ENCODE results near the gene UMODL1.

The UMODL1 gene

GRCh38 chr21:42071146-42071737, at the start of gene UMODL1:
TSS of gene UMODL1 (plus strand) at chr21:42071317. CDS start at chr21:42071317, 0 bp downstream.
- DNase-seq (ENCODE audit: low read depth in 2 of 3, low spot score in 2 of 3), result no peak

DNA sequence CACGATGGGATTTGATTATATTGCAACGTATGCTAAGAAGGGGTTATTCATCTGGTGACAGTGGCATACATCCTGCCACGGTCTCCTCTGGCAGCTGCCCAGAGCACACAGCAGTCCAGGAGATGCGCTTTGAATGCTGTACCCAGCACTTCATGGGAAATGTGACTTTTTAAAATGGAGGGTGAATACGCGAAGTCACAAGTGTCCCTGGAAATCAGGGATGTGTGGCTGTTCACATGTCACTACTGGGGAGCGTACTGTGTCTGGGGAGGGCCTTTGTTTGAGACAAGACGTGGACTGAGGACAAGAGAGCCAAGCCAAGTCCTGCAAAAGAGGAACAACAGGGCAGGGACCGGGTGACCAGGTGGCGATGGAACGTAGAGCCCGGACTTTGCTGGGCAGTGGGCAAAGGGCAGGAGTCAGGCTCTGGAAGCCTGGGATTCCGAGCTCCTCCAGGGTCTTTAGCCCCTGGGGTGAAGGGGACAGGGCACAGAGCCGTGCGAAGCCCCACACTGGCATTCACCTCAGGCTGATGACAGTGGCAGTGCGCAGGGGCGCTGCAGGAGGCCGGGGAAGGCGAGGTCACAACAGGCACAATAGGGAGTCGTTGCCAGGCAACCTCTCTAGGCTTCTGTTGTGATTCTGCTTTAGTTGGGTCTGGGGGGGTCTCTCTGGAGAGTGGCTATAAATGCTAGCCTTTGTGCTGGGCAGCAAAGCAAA, 49.6 kb upstream of the UMODL1 start:
- DNase-seq (ENCODE audit: low read depth in 2 of 3, low spot score in 2 of 3), result no peak

DNA sequence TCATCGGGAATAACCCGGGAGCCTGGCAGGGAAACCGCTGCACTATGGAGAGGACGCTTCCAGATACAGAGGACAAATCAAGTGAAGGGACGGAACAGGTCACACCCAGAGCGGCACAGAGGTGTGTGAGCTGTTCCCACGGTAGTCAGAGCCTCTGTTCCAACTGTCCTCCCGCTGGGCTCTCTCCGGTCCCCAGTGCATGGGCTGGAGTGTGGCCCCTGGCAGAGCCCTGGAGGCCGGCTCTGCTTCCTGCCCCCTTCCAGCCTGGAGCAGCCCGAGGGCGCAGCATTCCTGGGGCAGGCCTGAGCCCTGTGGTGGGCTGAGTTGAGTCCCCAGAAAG, 49.1 kb upstream of the UMODL1 start:
- no peak for DNase-seq (ENCODE audit: low read depth in 2 of 3, low spot score in 2 of 3)

DNA sequence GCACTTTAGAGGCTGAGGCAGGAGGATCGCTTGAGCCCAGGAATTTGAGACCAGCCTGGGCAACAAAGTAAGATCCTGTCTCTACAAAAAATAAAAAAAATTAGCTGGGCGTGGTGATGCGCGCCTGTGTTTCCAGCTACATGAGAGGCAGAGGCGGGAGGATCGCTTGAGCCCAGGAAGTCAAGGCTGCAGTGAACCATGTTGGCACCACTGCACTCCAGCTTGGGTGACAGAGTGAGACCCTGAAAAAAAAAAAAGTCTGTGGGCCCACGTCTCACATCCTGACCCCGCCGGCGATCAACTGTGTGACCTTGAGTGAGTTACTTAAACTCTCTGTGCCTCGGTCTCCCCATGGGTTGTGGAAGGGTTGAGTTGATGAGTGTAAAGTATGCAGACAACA, 48.2 kb upstream of the UMODL1 start:
- DNase-seq (ENCODE audit: low read depth in 2 of 3, low spot score in 2 of 3), result no peak

DNA sequence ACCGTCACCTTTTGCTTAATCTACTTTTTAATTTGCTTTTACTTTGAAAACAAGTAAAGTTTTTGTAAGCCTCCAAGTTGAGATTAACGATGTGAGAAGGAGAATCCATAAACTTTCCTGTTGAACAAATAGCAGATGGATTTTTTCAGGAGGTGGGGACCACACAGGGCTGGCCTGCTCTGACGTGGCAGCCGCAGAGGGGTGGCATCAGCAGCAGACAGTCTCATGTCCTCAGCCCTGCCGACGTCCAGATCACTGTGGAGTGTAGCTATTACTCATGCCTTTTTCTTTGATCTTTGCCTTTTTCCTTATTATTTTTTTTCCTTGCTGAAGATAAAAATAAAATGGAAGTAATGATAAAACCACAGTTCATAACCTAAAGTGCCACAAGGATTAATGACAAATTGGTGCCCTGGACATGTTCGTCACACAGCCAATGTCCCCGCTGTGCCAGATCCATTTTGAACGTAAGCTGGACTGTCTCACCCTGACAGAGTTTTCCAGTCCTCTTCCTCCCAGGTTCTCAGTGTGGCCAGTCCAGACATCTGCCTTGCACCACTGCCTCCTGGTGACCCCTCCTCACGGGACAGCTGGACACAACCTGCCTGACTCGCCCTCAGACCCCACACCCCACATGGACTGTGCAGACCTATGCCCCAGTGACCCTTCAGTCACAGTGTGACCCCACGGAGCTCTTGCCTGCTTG, 45.6 kb upstream of the UMODL1 start:
- no peak for DNase-seq (ENCODE audit: low read depth in 2 of 3, low spot score in 2 of 3)

DNA sequence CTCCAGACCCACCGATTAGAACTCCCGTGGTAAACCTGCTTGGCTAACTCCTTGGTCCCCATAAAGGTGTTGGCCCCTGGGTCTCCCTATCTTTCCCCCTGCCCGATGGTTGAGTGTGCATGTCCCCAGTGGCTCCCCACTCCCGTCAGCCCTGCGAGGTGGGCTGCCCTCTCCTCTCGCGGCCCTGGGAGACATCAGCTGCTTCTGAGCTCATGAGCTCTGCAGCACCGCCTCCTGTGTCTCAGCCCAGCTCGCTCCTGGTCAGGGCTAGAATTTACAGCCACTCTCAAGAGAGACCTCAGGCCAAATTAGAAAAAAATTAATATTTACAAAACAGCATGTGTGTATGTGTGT, 45.1 kb upstream of the UMODL1 start:
- DNase-seq (ENCODE audit: low read depth in 2 of 3, low spot score in 2 of 3), result no peak

DNA sequence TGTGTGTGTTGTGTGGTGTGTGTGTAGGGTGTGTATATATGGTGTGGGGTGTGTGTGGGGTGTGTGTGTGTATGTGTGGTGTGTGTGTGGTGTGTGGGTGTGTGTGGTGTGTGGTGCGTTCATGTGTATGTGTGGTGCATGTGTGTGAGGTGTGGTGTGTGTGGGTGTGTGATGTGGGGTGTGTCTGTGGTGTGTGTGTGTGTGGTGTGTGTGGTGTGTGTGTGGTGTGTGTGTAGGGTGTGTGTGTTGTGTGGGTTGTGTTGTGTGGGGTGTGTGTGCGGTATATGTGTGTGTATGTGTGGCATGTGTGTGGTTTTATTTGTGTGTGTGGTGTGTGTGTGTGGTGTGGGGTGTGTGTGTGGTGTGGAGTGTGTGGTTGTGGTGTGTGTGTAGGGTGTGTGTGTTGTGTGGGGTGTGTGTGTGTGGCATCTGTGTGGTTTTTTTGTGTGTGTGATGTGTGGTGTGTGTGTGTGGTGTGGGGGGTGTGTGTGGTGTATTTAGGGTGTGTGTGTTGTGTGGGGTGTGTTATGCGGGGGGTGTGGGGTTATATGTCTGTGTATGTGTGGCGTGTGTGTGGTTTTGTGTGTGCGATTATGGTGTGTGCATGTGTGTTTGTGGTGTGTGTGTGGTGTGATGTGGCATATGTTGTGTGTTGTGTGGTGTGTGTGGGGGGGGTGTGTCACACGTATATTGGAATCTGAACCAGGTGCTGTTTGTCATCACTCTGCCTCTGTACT, 43.9 kb upstream of the UMODL1 start:
- DNase-seq (ENCODE audit: low read depth in 2 of 3, low spot score in 2 of 3), result no peak

GRCh38 chr21:42027822-42028765, 43.0 kb upstream of the UMODL1 start:
- no peak for DNase-seq (ENCODE audit: low read depth in 2 of 3, low spot score in 2 of 3)

- no peak for DNase-seq (ENCODE audit: low read depth in 2 of 3, low spot score in 2 of 3)
These were observed 42.2 kb upstream of the UMODL1 start for GRCh38 chr21:42028766-42029425.

GRCh38 chr21:42030311-42030710, 40.8 kb upstream of the UMODL1 start:
- no peak for DNase-seq (ENCODE audit: low read depth in 2 of 3, low spot score in 2 of 3)

DNA sequence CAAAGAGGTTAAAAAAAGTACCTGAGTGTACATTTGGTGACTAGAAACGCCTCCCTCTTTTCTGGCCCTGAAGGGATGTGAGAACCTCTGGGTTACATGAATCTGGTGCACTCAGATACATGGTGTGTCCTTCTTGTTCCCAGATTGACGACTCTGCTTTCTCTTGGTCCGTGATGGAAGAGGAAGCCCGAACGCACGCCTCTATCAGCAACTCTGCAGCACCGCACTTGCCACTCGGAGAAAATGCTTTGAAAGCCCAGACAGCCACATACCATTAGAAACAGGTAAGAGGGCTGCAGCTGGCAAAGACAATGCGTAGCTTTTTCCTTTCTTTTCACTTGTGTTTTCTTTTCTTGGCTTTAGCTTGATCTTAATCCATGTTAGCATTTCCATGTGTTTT, 39.9 kb upstream of the UMODL1 start:
- no peak for DNase-seq (ENCODE audit: low read depth in 2 of 3, low spot score in 2 of 3)

- no peak for DNase-seq (ENCODE audit: low read depth in 2 of 3, low spot score in 2 of 3)
These were observed 39.3 kb upstream of the UMODL1 start for GRCh38 chr21:42031816-42032215.

GRCh38 chr21:42032266-42032665, 38.9 kb upstream of the UMODL1 start:
- DNase-seq (ENCODE audit: low read depth in 2 of 3, low spot score in 2 of 3), result no peak

DNA sequence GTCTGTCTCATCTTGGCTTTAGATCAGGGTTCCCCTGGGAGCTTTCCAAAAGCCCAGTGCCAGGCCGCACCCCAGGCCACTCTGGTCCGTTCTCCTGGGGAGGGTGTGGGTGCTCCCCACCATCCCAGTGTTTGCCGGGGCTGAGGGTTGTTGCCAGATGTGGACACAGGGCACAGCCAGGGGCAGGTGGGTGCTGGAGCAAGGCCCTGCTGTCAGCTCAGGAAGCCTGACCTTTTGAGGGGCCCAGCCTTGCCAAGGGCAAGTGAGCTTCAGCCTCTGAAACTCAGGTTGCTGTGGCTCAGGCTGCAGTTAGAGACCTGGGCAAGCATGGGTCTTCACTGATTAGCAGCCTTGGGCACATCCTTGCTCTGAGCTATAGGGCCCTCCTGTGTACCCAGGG, 38.1 kb upstream of the UMODL1 start:
- no peak for DNase-seq (ENCODE audit: low read depth in 2 of 3, low spot score in 2 of 3)

DNA sequence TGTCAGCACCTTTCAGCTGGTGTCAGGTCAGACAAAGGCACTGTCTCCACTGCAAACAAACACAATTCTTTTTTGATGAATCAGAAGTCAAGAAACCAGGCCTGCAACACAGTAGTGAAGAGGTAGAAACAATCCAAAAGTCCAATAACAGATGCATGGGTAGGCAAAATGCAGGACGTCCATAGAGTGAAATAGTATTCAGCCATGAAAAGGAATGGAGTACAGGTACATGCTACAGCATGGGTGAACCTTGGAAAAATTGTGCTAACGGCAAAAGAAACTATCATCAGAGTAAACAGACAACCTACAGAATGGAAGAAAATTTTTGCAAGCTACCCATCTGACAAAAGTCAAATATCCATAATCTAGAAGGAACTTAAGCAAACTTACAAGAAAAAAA, 34.8 kb upstream of the UMODL1 start:
- no peak for DNase-seq (ENCODE audit: low read depth in 2 of 3, low spot score in 2 of 3)

- DNase-seq (ENCODE audit: low read depth in 2 of 3, low spot score in 2 of 3), result no peak
These were observed 33.6 kb upstream of the UMODL1 start for GRCh38 chr21:42037516-42037915.

DNA sequence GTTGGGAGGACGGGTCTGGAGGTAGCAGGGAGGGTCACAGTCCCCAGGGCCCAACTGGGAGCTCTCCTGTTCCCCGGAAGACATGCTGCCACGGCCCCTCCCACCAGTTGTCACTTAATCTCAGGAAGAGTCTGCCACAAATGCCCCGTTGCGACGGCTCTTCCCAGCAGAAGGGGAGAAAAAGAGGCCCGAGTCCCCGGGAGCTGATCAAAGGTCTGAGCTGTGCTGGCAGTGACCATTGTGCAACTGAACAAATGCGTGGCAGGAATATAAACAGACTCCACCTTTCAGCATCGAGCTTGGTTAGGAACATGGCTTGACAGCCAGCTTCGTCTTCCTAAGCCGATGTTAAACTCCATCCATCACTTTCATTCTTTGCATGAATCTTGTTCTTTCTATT, 33.2 kb upstream of the UMODL1 start:
- DNase-seq (ENCODE audit: low read depth in 2 of 3, low spot score in 2 of 3), result no peak

GRCh38 chr21:42038393-42038792, 32.7 kb upstream of the UMODL1 start:
- no peak for DNase-seq (ENCODE audit: low read depth in 2 of 3, low spot score in 2 of 3)

GRCh38 chr21:42038826-42039425, 32.2 kb upstream of the UMODL1 start:
- no peak for DNase-seq (ENCODE audit: low read depth in 2 of 3, low spot score in 2 of 3)

- no peak for DNase-seq (ENCODE audit: low read depth in 2 of 3, low spot score in 2 of 3)
These were observed 31.6 kb upstream of the UMODL1 start for GRCh38 chr21:42039470-42039901.

All from activated CD8-positive, alpha-beta memory T cell treated with anti-CD3 and anti-CD28 coated beads for 48 hours (primary cell).